ENCODE measurements around the gene OLFML2B.
A peak's percentile ranks its signal among the peaks of the same experiment; 100 is the strongest.
"Not testable (repeated sequence)": the region's sequence is repeated elsewhere in the genome, so short reads cannot be mapped to it uniquely, and the experiment has no call there.

OLFML2B gene

GRCh38 chr1:162033428-162033827, 9.8 kb upstream of the OLFML2B start:
- no peak for DNase-seq

- no peak for DNase-seq
Measured at GRCh38 chr1:162030759-162031280, 7.2 kb upstream of the OLFML2B start.

GRCh38 chr1:162029157-162029556, 5.5 kb upstream of the OLFML2B start:
- no peak for DNase-seq

GRCh38 chr1:162028726-162029125, 5.1 kb upstream of the OLFML2B start:
- DNase-seq, result no peak

GRCh38 chr1:162026881-162027280, 3.2 kb upstream of the OLFML2B start:
- no peak for DNase-seq

GRCh38 chr1:162025541-162025940, 1.9 kb upstream of the OLFML2B start:
- DNase-seq, result no peak

GRCh38 chr1:162023181-162023546, 505 bp downstream of the OLFML2B start:
- no peak for DNase-seq

GRCh38 chr1:162022626-162023025, 1.0 kb downstream of the OLFML2B start:
- DNase-seq, result no peak

GRCh38 chr1:162021124-162021523, 2.5 kb downstream of the OLFML2B start:
- DNase-seq, result no peak

- no peak for DNase-seq
Measured at GRCh38 chr1:162020150-162020549, 3.5 kb downstream of the OLFML2B start.

- no peak for DNase-seq
Measured at GRCh38 chr1:162019446-162019845, 4.2 kb downstream of the OLFML2B start.

- peak; percentile 82 for DNase-seq
Measured at GRCh38 chr1:162019006-162019405, 4.7 kb downstream of the OLFML2B start.

GRCh38 chr1:162018418-162018817, 5.3 kb downstream of the OLFML2B start:
- DNase-seq, result no peak

- not testable (repeated sequence) for DNase-seq
Measured at GRCh38 chr1:162017791-162018190, 5.9 kb downstream of the OLFML2B start.

- DNase-seq, result no peak
Measured at GRCh38 chr1:162016631-162017030, 7.0 kb downstream of the OLFML2B start.

GRCh38 chr1:162015196-162015595, 8.5 kb downstream of the OLFML2B start:
- no peak for DNase-seq

- DNase-seq, result no peak
Measured at GRCh38 chr1:162014202-162014601, 9.5 kb downstream of the OLFML2B start.

- DNase-seq, result no peak
Measured at GRCh38 chr1:162013289-162013688, 10.4 kb downstream of the OLFML2B start.

GRCh38 chr1:162011337-162012012, 12.2 kb downstream of the OLFML2B start:
- DNase-seq, result no peak

- no peak for DNase-seq
Measured at GRCh38 chr1:162010175-162010506, 13.5 kb downstream of the OLFML2B start.

- no peak for DNase-seq
Measured at GRCh38 chr1:162009501-162010174, 14.0 kb downstream of the OLFML2B start.

- no peak for DNase-seq
Measured at GRCh38 chr1:162008799-162009198, 14.9 kb downstream of the OLFML2B start.

GRCh38 chr1:162007466-162007865, 16.2 kb downstream of the OLFML2B start:
- no peak for DNase-seq

- no peak for DNase-seq
Measured at GRCh38 chr1:162006081-162006480, 17.6 kb downstream of the OLFML2B start.

Data from fibroblast of upper back skin (primary cell).